Measurements from ENCODE around the gene SCN9A.

DNA sequence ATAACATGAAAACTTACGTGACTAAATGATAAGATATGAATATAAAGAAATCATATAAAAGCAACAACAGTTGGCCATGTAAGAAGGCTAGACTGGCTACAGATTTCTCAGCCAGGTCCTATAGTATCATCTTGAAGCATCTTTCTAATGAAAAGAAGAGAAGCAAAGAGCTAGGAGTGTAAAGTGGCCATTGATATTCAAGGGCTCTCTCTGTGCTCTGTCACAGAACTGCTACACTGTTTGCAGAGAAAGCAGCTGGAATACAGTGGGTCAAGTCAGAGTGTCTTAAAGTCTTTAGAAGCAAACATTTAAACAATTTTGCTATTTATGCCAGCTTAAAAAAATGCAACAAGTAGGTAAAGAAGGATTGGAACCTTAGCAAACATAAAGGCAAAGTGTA is 118.8 kb downstream of the SCN9A start:
- TF ChIP-seq, protein P1, sequence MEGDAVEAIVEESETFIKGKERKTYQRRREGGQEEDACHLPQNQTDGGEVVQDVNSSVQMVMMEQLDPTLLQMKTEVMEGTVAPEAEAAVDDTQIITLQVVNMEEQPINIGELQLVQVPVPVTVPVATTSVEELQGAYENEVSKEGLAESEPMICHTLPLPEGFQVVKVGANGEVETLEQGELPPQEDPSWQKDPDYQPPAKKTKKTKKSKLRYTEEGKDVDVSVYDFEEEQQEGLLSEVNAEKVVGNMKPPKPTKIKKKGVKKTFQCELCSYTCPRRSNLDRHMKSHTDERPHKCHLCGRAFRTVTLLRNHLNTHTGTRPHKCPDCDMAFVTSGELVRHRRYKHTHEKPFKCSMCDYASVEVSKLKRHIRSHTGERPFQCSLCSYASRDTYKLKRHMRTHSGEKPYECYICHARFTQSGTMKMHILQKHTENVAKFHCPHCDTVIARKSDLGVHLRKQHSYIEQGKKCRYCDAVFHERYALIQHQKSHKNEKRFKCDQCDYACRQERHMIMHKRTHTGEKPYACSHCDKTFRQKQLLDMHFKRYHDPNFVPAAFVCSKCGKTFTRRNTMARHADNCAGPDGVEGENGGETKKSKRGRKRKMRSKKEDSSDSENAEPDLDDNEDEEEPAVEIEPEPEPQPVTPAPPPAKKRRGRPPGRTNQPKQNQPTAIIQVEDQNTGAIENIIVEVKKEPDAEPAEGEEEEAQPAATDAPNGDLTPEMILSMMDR (conservative IDR thresholded peaks at IDR 0.05 in 1 of 2, IDR thresholded peaks at IDR 0.05 in 1 of 2; ENCODE audit: low read depth in 1 of 2, low read length in 2 of 2): no peak
- no peak for TF ChIP-seq EZH2 (IDR thresholded peaks at IDR 0.05; ENCODE audit: low read length, missing control alignments)

Data from fibroblast of lung (primary cell).